ENCODE results near the gene UGT1A8. TPM values are rescaled to one million over a fixed set of nuclear protein-coding genes. Genes with fewer than 3 reads are reported as not detected.

UGT1A8 gene
- total and polyA plus RNA-seq, 10 donors = not detected

DNA sequence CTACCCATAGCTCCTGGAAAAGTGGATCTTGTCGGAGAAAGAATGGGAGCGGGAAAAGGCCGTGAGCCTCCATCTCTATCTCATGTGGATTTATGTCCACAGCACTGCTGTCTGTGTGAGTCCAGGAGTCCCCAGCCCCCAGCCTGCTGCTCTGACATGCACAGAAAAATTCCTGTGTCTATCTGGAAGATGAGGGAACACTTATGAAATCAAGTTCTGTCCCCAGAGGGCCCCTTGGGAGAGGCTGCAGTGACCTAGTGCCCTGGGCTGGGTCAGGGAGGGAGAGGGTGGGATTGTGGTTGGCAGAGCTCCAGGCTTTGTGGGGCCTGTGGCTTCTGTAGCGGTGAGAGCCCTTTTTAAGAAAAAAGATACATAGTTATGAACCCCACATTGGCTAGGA is 199.3 kb downstream of the UGT1A8 start:
- peaks cover 0 to 15% (median 0%) of the 10 kb centered on the region in 7 donors for H3K27me3 ChIP-seq (replicated peaks in 1 of 7)
- WGBS, 5 donors = 75 to 81% (median 78%) methylated on average over 4 of the region's 4 CpGs
- no peaks in the 10 kb centered on the region for H3K36me3 ChIP-seq
- no peak overlapping the region for H3K4me3 ChIP-seq
- no peak overlapping the region for H3K27ac ChIP-seq
- intact Hi-C loops (cut with DNase I; ENCODE audit: low total_unique reads) = no loop called here
- peak; percentile 46 for DNase-seq
- H3K4me1 ChIP-seq = no peaks in the 10 kb centered on the region
- H3K9me3 ChIP-seq = peaks cover 0 to 4% (median 0%) of the 10 kb centered on the region in 8 donors
- no peak for TF ChIP-seq POLR2AphosphoS5 (IDR thresholded peaks at IDR 0.05)
- no peak for TF ChIP-seq CTCF (IDR thresholded peaks at IDR 0.05 in 8 of 11, conservative IDR thresholded peaks at IDR 0.05 in 3 of 11)

GRCh38 chr2:233817361-233817911 is 200.0 kb downstream of the UGT1A8 start:
- Histone ChIP-seq H3K27ac (no peak overlapping the region), H3K27me3 (replicated peaks in 1 of 7) (peaks cover 0 to 13% (median 0%) of the 10 kb centered on the region in 7 donors), H3K9me3 (peaks cover 0 to 4% (median 0%) of the 10 kb centered on the region in 8 donors), H3K36me3 (no peaks in the 10 kb centered on the region), H3K4me1 (no peaks in the 10 kb centered on the region), H3K4me3 (no peak overlapping the region)
- TF ChIP-seq POLR2A (IDR thresholded peaks at IDR 0.05) (no peak), CTCF (IDR thresholded peaks at IDR 0.05 in 8 of 11, conservative IDR thresholded peaks at IDR 0.05 in 3 of 11) (no peak), POLR2AphosphoS5 (IDR thresholded peaks at IDR 0.05) (no peak)
- 63 to 80% (median 74%) methylated on average over 3 of the region's 3 CpGs for WGBS, 5 donors
- peak; percentile 49 for DNase-seq
- intact Hi-C loops (cut with DNase I; ENCODE audit: low total_unique reads) = no loop called here

- intact Hi-C loops (cut with DNase I; ENCODE audit: low total_unique reads) = no loop called here
- Histone ChIP-seq H3K9me3 (peaks cover 0 to 4% (median 0%) of the 10 kb centered on the region in 8 donors), H3K27ac (no peak overlapping the region), H3K4me1 (no peaks in the 10 kb centered on the region), H3K27me3 (replicated peaks in 1 of 7) (peaks cover 0 to 13% (median 0%) of the 10 kb centered on the region in 7 donors), H3K36me3 (no peaks in the 10 kb centered on the region), H3K4me3 (no peak overlapping the region)
- peak; percentile 59 for DNase-seq
- 86 to 93% (median 91%) methylated on average over 7 to 11 of the region's 11 CpGs for WGBS, 5 donors
- TF ChIP-seq POLR2AphosphoS5 (IDR thresholded peaks at IDR 0.05) = no peak
- no peak for TF ChIP-seq POLR2A (IDR thresholded peaks at IDR 0.05)
- TF ChIP-seq CTCF (IDR thresholded peaks at IDR 0.05 in 8 of 11, conservative IDR thresholded peaks at IDR 0.05 in 3 of 11) = no peak
Observed at GRCh38 chr2:233817995-233818638, 200.7 kb downstream of the UGT1A8 start.

All from spleen (tissue), 11 donors.